ENCODE data around the gene PALLD.

DNA sequence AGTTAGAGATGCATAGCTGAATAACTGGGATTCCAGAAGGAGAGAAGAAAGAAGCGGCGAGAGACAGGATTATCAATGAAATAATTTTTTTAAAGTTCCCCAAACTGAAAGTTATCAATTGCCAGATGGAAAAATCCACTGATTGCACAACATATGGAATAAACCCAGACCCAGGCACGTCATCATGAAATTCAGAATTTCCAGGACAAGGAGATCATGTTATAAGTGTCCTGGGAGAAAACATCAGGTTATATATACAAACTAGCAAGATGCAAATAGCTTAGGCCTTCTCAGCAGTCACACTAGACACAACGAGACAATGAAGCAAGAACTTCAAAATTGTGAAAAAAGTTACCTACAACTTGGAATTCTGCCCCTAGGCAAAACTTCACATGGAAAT lies 200.0 kb downstream of the PALLD start:
- TF ChIP-seq, protein P1, sequence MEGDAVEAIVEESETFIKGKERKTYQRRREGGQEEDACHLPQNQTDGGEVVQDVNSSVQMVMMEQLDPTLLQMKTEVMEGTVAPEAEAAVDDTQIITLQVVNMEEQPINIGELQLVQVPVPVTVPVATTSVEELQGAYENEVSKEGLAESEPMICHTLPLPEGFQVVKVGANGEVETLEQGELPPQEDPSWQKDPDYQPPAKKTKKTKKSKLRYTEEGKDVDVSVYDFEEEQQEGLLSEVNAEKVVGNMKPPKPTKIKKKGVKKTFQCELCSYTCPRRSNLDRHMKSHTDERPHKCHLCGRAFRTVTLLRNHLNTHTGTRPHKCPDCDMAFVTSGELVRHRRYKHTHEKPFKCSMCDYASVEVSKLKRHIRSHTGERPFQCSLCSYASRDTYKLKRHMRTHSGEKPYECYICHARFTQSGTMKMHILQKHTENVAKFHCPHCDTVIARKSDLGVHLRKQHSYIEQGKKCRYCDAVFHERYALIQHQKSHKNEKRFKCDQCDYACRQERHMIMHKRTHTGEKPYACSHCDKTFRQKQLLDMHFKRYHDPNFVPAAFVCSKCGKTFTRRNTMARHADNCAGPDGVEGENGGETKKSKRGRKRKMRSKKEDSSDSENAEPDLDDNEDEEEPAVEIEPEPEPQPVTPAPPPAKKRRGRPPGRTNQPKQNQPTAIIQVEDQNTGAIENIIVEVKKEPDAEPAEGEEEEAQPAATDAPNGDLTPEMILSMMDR (IDR thresholded peaks at IDR 0.05; ENCODE audit: low read length), result no peak
- no peak for TF ChIP-seq EZH2 (optimal IDR thresholded peaks at IDR 0.05; ENCODE audit: low read depth, low read length)
